GM12892 (cell line): ENCODE data around the gene ITGB8.

Source experiments
- POLR2A ChIP-seq: IDR thresholded peaks from 2 replicates; pipeline ENCODE4 v1.6.1; 2011; ENCODE audit warnings: low read depth, low read length, control low read depth
- POLR2AphosphoS5 ChIP-seq: IDR thresholded peaks from 2 replicates; pipeline ENCODE4 v1.6.1; 2011; ENCODE audit warnings: low read depth, low read length, control low read depth
- TAF1 ChIP-seq: IDR thresholded peaks from 2 replicates; pipeline ENCODE4 v1.6.1; 2011; ENCODE audit warnings: low read depth, mild to moderate bottlenecking, control low read depth, low read length, borderline replicate concordance

- no peak for TF ChIP-seq POLR2A
- no peak for TF ChIP-seq TAF1
- TF ChIP-seq POLR2AphosphoS5: no peak
Measured at GRCh38 chr7:20340839-20341238, 10.1 kb downstream of the ITGB8 start.
